Activated CD8-positive, alpha-beta memory T cell treated with anti-CD3 and anti-CD28 coated beads, Interleukin-2, amount 50 U/mL, for 1 hour (primary cell): ENCODE results near the gene TMEM233.

Source experiments
- DNase-seq: peaks from one replicate; pipeline ENCODE4 v3.0.0-alpha.2; 2020; ENCODE audit errors: extremely low read depth

The TMEM233 gene

GRCh38 chr12:119593578-119594398 is at the start of gene TMEM233:
Gene TMEM233 (plus strand): TSS chr12:119593774. CDS start chr12:119593849, 75 bp downstream.
- DNase-seq, result no peak

GRCh38 chr12:119544765-119545625 is 48.6 kb upstream of the TMEM233 start:
- peak; percentile 9 for DNase-seq

- no peak for DNase-seq
Measured at GRCh38 chr12:119546340-119546739, 47.2 kb upstream of the TMEM233 start.

- DNase-seq, result no peak
Measured at GRCh38 chr12:119547001-119547400, 46.6 kb upstream of the TMEM233 start.

- DNase-seq, result no peak
Measured at GRCh38 chr12:119556854-119557253, 36.7 kb upstream of the TMEM233 start.

DNA sequence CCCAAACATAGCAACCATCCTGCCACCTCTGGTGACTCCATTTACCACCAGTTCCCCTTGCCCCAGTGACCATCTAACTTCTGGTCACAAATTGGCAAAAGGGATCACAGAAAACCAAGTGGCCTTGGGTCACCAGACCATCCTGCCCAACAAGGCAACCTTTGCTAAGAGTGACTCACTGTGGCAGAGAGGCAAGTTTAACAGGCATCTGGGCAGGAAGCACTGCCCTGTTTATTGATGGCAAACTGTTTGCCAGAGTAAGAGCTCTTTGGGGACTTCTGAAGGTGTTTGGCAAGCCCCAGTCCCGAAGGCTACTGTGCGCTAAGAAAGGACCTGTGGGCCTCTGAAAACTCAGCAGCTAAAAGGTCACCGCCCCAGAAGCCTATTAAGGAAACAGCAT is 28.2 kb upstream of the TMEM233 start:
- no peak for DNase-seq

DNA sequence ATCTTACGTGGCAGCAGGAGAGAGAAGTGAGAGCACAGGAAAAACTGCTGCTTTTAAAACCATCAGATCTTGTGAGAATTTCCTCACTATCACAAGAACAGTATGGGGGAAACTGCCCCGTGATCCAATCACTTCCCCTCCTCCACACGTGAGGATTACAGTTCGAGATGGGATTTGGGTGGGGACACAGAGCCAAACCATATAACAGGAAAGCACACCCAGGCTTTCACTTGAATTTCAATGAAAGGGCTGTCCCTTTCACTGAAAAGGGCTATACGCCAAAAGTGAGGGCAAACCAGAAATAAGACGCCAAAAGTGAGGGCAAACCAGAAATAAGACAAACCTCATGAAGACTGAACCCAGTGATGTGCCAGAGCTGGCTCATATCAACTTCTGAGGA is 22.8 kb upstream of the TMEM233 start:
- no peak for DNase-seq

GRCh38 chr12:119573086-119573485 is 20.5 kb upstream of the TMEM233 start:
- DNase-seq, result no peak

DNA sequence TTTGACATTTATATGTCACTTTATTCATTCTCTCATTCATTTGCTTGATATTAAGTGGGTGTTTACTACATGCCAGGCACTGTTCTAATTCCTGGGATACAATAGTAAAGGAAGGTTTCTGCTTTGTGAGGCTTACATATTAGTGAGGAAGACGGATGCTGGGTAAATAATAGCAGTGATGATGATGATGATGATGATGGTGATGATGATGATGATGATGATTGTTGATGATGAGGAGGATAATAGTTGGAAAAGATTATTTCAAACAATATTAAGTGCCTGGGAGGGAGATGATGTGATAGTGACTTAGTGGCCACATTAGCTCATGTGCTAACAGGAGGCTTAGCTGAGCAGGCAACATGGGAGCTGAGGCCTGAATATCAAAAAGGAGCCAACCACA is 19.3 kb upstream of the TMEM233 start:
- DNase-seq, result no peak

GRCh38 chr12:119576118-119576810 is 17.3 kb upstream of the TMEM233 start:
- DNase-seq, result no peak

DNA sequence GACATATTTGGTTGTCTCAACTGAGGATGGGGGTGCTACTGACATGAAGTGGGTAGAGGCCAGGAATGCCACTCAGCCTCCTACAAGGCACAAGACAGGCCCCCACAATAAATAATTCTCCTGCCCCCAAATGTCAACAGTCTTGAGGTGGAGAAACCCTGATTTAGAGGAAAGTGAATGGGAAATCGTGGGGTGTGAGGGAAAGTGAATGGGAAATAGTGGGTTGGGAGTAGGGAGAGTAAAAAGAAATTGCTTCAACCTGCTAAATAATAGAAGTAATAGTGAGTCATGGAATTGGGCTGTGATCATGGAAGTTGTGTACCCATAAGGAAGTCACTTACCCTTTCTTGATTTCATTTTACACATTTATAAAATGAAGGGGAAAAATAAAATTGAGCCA is 16.7 kb upstream of the TMEM233 start:
- no peak for DNase-seq

- DNase-seq, result no peak
Measured at GRCh38 chr12:119578112-119578511, 15.5 kb upstream of the TMEM233 start.

- no peak for DNase-seq
Measured at GRCh38 chr12:119589097-119589496, 4.5 kb upstream of the TMEM233 start.

GRCh38 chr12:119589634-119590033 is 3.9 kb upstream of the TMEM233 start:
- DNase-seq, result no peak

DNA sequence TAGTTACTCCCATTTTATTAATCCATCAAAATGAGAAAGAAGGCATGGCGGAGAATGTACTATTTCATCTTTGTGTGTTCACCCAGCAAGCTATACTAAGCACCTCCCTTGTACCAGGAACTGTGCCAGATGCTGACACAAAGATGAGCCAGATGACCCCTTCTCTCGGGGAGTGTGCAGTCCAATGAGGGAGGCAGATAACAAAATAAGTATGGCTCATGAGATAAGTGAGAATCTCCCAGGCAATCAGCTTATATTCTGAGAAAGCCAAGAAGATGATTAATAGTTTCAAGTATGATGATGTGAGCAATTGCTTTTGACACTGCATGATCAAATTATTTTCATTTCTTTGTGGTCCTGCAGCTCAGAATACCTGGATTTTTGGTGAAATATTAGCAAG is 1.3 kb upstream of the TMEM233 start:
- DNase-seq, result no peak

DNA sequence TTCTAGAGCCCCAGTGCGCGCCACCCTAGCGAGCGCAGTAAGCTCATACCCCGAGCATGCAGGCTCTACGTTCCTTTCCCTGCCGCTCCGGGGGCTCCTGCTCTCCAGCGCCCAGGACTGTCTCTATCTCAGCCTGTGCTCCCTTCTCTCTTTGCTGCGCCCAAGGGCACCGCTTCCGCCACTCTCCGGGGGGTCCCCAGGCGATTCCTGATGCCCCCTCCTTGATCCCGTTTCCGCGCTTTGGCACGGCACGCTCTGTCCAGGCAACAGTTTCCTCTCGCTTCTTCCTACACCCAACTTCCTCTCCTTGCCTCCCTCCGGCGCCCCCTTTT is 791 bp downstream of the TMEM233 start:
- no peak for DNase-seq

GRCh38 chr12:119594772-119595445 is 1.3 kb downstream of the TMEM233 start:
- DNase-seq, result no peak

DNA sequence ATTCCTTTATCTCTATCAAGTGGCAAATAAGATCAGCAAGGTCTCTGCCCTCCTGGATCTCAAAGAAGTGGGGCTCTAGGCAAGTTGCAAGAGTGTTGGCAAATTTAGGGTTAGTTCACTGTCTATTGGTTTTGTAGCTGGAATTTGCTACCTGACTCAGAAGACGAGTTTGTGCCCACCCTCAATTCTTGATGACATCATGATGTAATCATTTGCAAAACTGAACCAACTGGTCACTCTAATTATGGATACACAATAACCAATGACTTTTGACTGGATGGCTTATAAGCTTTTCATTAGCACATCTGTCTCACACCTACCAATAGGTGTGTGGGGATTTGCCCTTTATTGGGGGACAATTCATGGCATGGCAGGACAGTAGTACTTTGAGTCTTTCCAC is 4.6 kb downstream of the TMEM233 start:
- DNase-seq, result no peak

DNA sequence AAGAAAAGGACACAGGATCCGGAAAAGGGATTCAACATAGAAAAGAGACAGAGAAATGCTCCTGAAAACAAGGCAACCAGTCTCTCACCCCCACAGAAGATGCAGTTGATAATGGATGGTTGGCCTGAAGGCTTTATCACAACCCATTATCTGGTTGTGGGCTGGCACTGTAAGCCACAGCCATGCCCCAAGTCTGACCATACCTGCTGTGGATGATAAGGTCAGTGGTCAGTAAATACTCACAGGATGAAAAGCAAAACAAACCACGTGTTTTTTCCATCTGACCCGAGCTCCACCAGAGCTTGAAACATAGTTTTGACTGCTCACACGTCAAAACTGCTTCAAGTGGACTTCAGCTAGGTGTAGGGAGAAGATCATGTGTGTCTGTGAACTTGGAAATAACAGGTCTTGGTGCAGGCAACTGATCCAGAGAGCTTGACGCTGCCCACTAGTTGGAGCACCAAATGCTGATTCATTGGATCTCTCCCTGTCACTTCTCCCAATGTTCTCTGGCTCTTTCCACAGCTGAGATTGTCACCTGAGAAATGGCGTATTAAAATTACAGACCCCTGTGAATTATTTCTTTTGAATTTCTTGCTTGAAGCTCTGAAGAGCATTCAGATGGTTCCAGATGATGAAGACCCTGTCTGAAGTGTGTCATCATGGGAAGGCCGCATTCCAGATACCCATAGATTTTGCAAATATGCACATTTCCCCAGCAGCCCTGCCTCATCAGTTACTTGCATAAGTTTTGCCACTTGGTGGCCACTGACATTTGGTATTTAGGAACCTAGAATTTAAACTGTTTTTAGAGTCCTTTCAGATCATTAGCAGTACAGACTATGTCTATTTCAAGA is 8.5 kb downstream of the TMEM233 start:
- no peak for DNase-seq

- no peak for DNase-seq
Measured at GRCh38 chr12:119602734-119603094, 9.1 kb downstream of the TMEM233 start.

GRCh38 chr12:119603767-119604166 is 10.2 kb downstream of the TMEM233 start:
- DNase-seq, result no peak
